ENCODE results near the gene RPA1.

Gene RPA1

GRCh38 chr17:1915889-1916288 lies 86.1 kb downstream of the RPA1 start:
- H3K4me2 ChIP-seq (ENCODE audit: low read depth, low read length, poor library complexity, severe bottlenecking): no peak overlapping the region
- H2AFZ ChIP-seq (ENCODE audit: low read depth, low read length, severe bottlenecking): peak overlapping the region; percentile 48
- no peak for TF ChIP-seq CTCF (IDR thresholded peaks at IDR 0.05; ENCODE audit: insufficient read depth, low read length, poor library complexity, severe bottlenecking)
- TF ChIP-seq EZH2phosphoT487 (conservative IDR thresholded peaks at IDR 0.05; ENCODE audit: low read length): no peak
- no peaks in the 10 kb centered on the region for H3K9me3 ChIP-seq (ENCODE audit: insufficient read depth, low read length)
- no peak overlapping the region for H3K27ac ChIP-seq (ENCODE audit: low read depth, low read length)
- H3K27me3 ChIP-seq (ENCODE audit: low read length): no peaks in the 10 kb centered on the region
- H3K36me3 ChIP-seq (ENCODE audit: low read length): no peaks in the 10 kb centered on the region
- H3K79me2 ChIP-seq (ENCODE audit: insufficient read depth, low read length): no peaks in the 10 kb centered on the region
- H4K20me1 ChIP-seq (ENCODE audit: low read depth, low read length): no peaks in the 10 kb centered on the region
- H3K9ac ChIP-seq (ENCODE audit: low read length): no peak overlapping the region
- H3K9me2 ChIP-seq (replicated peaks; ENCODE audit: insufficient read depth, low read length): no peaks in the 10 kb centered on the region
- no peak overlapping the region for H3K4me3 ChIP-seq (ENCODE audit: insufficient read depth, low read length, poor library complexity, severe bottlenecking)
- H3F3A ChIP-seq (ENCODE audit: insufficient read depth): no peaks in the 10 kb centered on the region

GRCh38 chr17:1916316-1916715 lies 86.5 kb downstream of the RPA1 start:
- Histone ChIP-seq H2AFZ (ENCODE audit: low read depth, low read length, severe bottlenecking) (peak overlapping the region; percentile 48), H3K9me2 (replicated peaks; ENCODE audit: insufficient read depth, low read length) (no peaks in the 10 kb centered on the region), H3K9me3 (ENCODE audit: insufficient read depth, low read length) (no peaks in the 10 kb centered on the region), H3K36me3 (ENCODE audit: low read length) (no peaks in the 10 kb centered on the region), H3K9ac (ENCODE audit: low read length) (no peak overlapping the region), H3K27ac (ENCODE audit: low read depth, low read length) (no peak overlapping the region), H3K79me2 (ENCODE audit: insufficient read depth, low read length) (no peaks in the 10 kb centered on the region), H3K27me3 (ENCODE audit: low read length) (no peaks in the 10 kb centered on the region), H3F3A (ENCODE audit: insufficient read depth) (no peaks in the 10 kb centered on the region), H3K4me3 (ENCODE audit: insufficient read depth, low read length, poor library complexity, severe bottlenecking) (no peak overlapping the region), H3K4me2 (ENCODE audit: low read depth, low read length, poor library complexity, severe bottlenecking) (no peak overlapping the region), H4K20me1 (ENCODE audit: low read depth, low read length) (no peaks in the 10 kb centered on the region)
- TF ChIP-seq CTCF (IDR thresholded peaks at IDR 0.05; ENCODE audit: insufficient read depth, low read length, poor library complexity, severe bottlenecking) (no peak), EZH2phosphoT487 (conservative IDR thresholded peaks at IDR 0.05; ENCODE audit: low read length) (no peak)

- Histone ChIP-seq H3K4me2 (ENCODE audit: low read depth, low read length, poor library complexity, severe bottlenecking) (no peak overlapping the region), H3K36me3 (ENCODE audit: low read length) (no peaks in the 10 kb centered on the region), H3K9ac (ENCODE audit: low read length) (no peak overlapping the region), H3K79me2 (ENCODE audit: insufficient read depth, low read length) (no peaks in the 10 kb centered on the region), H2AFZ (ENCODE audit: low read depth, low read length, severe bottlenecking) (no peak overlapping the region), H3K27ac (ENCODE audit: low read depth, low read length) (no peak overlapping the region), H3K9me3 (ENCODE audit: insufficient read depth, low read length) (no peaks in the 10 kb centered on the region), H3K27me3 (ENCODE audit: low read length) (no peaks in the 10 kb centered on the region), H3K9me2 (replicated peaks; ENCODE audit: insufficient read depth, low read length) (no peaks in the 10 kb centered on the region), H3F3A (ENCODE audit: insufficient read depth) (no peaks in the 10 kb centered on the region), H3K4me3 (ENCODE audit: insufficient read depth, low read length, poor library complexity, severe bottlenecking) (no peak overlapping the region), H4K20me1 (ENCODE audit: low read depth, low read length) (no peaks in the 10 kb centered on the region)
- TF ChIP-seq EZH2phosphoT487 (conservative IDR thresholded peaks at IDR 0.05; ENCODE audit: low read length) (no peak), CTCF (IDR thresholded peaks at IDR 0.05; ENCODE audit: insufficient read depth, low read length, poor library complexity, severe bottlenecking) (no peak)
Observed at GRCh38 chr17:1916963-1917715, 87.3 kb downstream of the RPA1 start.

Measured in SU-DHL-6 (cell line).